Measurements from ENCODE around the gene LTBP4.

The LTBP4 gene, protein sequence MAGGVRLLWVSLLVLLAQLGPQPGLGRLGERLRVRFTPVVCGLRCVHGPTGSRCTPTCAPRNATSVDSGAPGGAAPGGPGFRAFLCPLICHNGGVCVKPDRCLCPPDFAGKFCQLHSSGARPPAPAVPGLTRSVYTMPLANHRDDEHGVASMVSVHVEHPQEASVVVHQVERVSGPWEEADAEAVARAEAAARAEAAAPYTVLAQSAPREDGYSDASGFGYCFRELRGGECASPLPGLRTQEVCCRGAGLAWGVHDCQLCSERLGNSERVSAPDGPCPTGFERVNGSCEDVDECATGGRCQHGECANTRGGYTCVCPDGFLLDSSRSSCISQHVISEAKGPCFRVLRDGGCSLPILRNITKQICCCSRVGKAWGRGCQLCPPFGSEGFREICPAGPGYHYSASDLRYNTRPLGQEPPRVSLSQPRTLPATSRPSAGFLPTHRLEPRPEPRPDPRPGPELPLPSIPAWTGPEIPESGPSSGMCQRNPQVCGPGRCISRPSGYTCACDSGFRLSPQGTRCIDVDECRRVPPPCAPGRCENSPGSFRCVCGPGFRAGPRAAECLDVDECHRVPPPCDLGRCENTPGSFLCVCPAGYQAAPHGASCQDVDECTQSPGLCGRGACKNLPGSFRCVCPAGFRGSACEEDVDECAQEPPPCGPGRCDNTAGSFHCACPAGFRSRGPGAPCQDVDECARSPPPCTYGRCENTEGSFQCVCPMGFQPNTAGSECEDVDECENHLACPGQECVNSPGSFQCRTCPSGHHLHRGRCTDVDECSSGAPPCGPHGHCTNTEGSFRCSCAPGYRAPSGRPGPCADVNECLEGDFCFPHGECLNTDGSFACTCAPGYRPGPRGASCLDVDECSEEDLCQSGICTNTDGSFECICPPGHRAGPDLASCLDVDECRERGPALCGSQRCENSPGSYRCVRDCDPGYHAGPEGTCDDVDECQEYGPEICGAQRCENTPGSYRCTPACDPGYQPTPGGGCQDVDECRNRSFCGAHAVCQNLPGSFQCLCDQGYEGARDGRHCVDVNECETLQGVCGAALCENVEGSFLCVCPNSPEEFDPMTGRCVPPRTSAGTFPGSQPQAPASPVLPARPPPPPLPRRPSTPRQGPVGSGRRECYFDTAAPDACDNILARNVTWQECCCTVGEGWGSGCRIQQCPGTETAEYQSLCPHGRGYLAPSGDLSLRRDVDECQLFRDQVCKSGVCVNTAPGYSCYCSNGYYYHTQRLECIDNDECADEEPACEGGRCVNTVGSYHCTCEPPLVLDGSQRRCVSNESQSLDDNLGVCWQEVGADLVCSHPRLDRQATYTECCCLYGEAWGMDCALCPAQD (N-terminal part only)

DNA sequence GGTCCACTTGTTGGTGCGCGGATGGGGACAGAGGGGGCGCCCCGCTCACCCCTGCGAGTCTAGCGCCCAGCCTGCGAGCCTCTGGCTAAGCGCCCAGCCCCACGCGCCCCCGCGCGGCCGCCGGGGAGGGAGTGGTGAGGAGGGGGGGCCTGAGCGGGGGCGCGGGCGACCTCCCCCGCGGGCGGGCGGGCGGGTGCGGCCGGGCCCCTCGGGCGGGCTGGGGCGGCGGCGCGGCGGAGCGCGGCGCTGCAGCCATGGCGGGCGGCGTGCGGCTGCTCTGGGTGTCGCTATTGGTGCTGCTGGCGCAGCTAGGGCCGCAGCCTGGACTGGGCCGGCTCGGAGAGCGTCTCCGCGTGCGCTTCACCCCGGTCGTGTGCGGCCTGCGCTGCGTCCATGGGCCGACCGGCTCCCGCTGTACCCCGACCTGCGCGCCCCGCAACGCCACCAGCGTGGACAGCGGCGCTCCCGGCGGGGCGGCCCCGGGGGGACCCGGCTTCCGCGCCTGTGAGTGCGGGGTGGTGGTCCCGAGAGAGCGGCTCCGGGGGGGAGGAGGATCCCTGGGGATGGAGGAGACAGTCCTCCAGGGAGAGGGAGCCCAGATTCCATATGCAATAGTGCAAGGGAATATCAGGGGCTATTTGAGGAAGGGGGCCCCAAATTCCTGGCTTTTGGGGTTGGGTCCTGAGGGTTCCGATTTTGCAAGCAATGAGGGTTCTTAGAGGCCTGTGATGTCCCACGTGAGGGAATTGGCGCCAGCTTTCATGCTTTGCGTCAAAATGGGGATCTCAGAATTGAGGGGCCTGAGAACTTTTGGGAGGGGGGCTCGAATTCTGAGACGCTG lies at the start of gene LTBP4:
LTBP4 (plus strand) TSS at position 236 of the 841 bp plus-strand sequence; CDS start at position 255, 19 bp downstream.
- peak within 1 kb of the TSS; percentile 97 for H3K27ac ChIP-seq

GRCh38 chr19:40552848-40553247 lies 48.3 kb upstream of the LTBP4 start:
- no peak overlapping the region for H3K27ac ChIP-seq
- TF ChIP-seq CTCF (IDR thresholded peaks at IDR 0.05) (no peak), ZFX (IDR thresholded peaks at IDR 0.05; ENCODE audit: borderline replicate concordance) (no peak)

More for the DNA sequence above, at the start of gene LTBP4:
- TF ChIP-seq ZFX (IDR thresholded peaks at IDR 0.05; ENCODE audit: borderline replicate concordance): no peak
- TF ChIP-seq CTCF (IDR thresholded peaks at IDR 0.05): peak; percentile 45

- no peak overlapping the region for H3K27ac ChIP-seq
- TF ChIP-seq CTCF (IDR thresholded peaks at IDR 0.05) (no peak), ZFX (IDR thresholded peaks at IDR 0.05; ENCODE audit: borderline replicate concordance) (no peak)
These were observed 47.0 kb upstream of the LTBP4 start for GRCh38 chr19:40553885-40554857.

DNA sequence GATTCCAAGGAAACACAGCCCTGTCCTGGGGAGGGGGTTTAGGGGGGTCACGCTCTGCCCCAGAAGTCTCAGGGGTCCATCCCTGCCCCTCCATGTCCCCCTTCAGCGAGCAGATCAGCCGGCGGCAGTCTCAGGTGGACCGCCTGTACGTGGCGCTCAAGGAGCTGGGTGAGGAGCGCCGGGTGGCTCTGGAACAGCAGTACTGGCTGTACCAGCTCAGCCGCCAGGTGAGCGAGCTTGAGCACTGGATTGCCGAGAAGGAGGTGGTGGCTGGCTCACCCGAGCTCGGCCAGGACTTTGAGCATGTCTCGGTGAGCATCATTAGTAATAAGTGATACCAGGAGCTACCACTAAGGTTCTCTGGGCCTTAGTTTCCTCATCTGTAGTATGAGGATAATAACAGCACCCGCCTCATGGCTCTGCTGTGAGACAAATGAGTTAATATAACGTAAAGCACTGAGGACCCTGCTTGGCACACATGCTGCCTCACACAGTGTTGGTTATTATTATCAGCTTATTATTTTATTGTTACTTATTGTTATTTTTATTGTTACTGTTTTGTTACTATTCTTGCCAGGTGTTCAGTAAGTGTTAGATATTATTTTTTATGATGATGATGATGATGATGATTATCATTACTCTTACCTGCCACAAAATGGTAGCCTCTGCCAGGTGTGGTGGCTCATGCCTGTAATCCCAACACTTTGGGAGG lies 45.0 kb upstream of the LTBP4 start:
- TF ChIP-seq ZFX (IDR thresholded peaks at IDR 0.05; ENCODE audit: borderline replicate concordance) (no peak), CTCF (IDR thresholded peaks at IDR 0.05) (no peak)
- no peak overlapping the region for H3K27ac ChIP-seq

- TF ChIP-seq CTCF (IDR thresholded peaks at IDR 0.05): no peak
- no peak for TF ChIP-seq ZFX (IDR thresholded peaks at IDR 0.05; ENCODE audit: borderline replicate concordance)
- no peak overlapping the region for H3K27ac ChIP-seq
These were observed 44.1 kb upstream of the LTBP4 start for GRCh38 chr19:40556953-40557530.
